Karpas-422 (cell line): Measurements from ENCODE around the gene ADK. TPM values are rescaled to one million over a fixed set of nuclear protein-coding genes. Genes with fewer than 3 reads are reported as not detected.
A peak's percentile ranks its signal among the peaks of the same experiment; 100 is the strongest.
"Not testable (repeated sequence)": the region's sequence is repeated elsewhere in the genome, so short reads cannot be mapped to it uniquely, and the experiment has no call there.

Experiments
- DNase-seq: peaks from one replicate; pipeline ENCODE4 v3.0.0-alpha.2; 2015
- H2AFZ ChIP-seq: fragments of 200-600 bp; sonication (generic); 2 replicates; pipeline ENCODE4 v1.6.1; 2014; ENCODE audit warnings: antibody characterized with exemption, low read length, mixed read lengths
- H3K27ac ChIP-seq: fragments of 200-600 bp; sonication (generic); 2 replicates; pipeline ENCODE4 v1.5.1; 2014; ENCODE audit warnings: mild to moderate bottlenecking, low read length, moderate library complexity
- H3K27me3 ChIP-seq: fragments of 200-600 bp; sonication (generic); 2 replicates; pipeline ENCODE4 v1.6.1; 2014; ENCODE audit warnings: low read length, mixed read lengths
- H3K36me3 ChIP-seq: fragments of 200-600 bp; sonication (generic); 2 replicates; pipeline ENCODE4 v1.6.1; 2014; ENCODE audit warnings: low read length, mixed read lengths; ENCODE audit not compliant: insufficient read depth
- H3K4me1 ChIP-seq: fragments of 200-600 bp; sonication (generic); 2 replicates; pipeline ENCODE4 v1.6.1; 2014; ENCODE audit warnings: mild to moderate bottlenecking, low read length, mixed read lengths
- H3K4me2 ChIP-seq: fragments of 200-600 bp; sonication (generic); 2 replicates; pipeline ENCODE4 v1.6.1; 2014; ENCODE audit warnings: low read length, low read depth, mild to moderate bottlenecking; ENCODE audit not compliant: poor library complexity, severe bottlenecking
- H3K4me3 ChIP-seq: fragments of 200-600 bp; sonication (generic); 2 replicates; pipeline ENCODE4 v1.5.1; 2014; ENCODE audit warnings: mild to moderate bottlenecking, antibody characterized with exemption, low read length, mixed read lengths
- H3K79me2 ChIP-seq: fragments of 200-600 bp; sonication (generic); 2 replicates; pipeline ENCODE4 v1.6.1; 2014; ENCODE audit warnings: mild to moderate bottlenecking, low read length, mixed read lengths
- H3K9ac ChIP-seq: fragments of 200-600 bp; sonication (generic); 2 replicates; pipeline ENCODE4 v1.6.0; 2014; ENCODE audit warnings: low read length
- H3K9me2 ChIP-seq: fragments of 200-600 bp; sonication (generic), shearing (Covaris generic); replicated peaks from 2 replicates; pipeline ENCODE4 v1.6.0; 2014; ENCODE audit warnings: mild to moderate bottlenecking, low read length, moderate library complexity; ENCODE audit not compliant: insufficient read depth
- H3K9me3 ChIP-seq: fragments of 300-700, 200-600 bp; sonication (generic); 2 replicates; pipeline ENCODE4 v1.6.1; 2014; ENCODE audit warnings: low read length, mixed read lengths
- H4K20me1 ChIP-seq: fragments of 200-600 bp; sonication (generic); 2 replicates; pipeline ENCODE4 v1.6.1; 2014; ENCODE audit warnings: mild to moderate bottlenecking, antibody characterized with exemption, low read length, low read depth; ENCODE audit not compliant: insufficient read depth
- total RNA-seq: library from RNA; depleted of rRNA; stranded (reverse); fragments of >200 nt; shearing (Covaris generic); gene quantifications from 2 replicates; pipeline ENCODE4 v1.2.3, GENCODE V29; 2014; ENCODE audit warnings: low replicate concordance

Gene ADK
- total RNA-seq, 1 experiment from 2014 or later, result 41.4 TPM

- no peak overlapping the region for H3K4me2 ChIP-seq
- DNase-seq, result no peak
- no peaks in the 10 kb centered on the region for H3K27me3 ChIP-seq
- no peaks in the 10 kb centered on the region for H4K20me1 ChIP-seq
- H2AFZ ChIP-seq, result no peak overlapping the region
- no peaks in the 10 kb centered on the region for H3K9me2 ChIP-seq
- H3K4me1 ChIP-seq, result peaks cover 7% of the 10 kb centered on the region
- no peaks in the 10 kb centered on the region for H3K36me3 ChIP-seq
- peaks cover 24% of the 10 kb centered on the region for H3K79me2 ChIP-seq
- no peak overlapping the region for H3K4me3 ChIP-seq
- no peaks in the 10 kb centered on the region for H3K9me3 ChIP-seq
- H3K9ac ChIP-seq, result no peak overlapping the region
- H3K27ac ChIP-seq, result no peak overlapping the region
Measured at GRCh38 chr10:74453169-74453568, 302.1 kb downstream of the ADK start.

DNA sequence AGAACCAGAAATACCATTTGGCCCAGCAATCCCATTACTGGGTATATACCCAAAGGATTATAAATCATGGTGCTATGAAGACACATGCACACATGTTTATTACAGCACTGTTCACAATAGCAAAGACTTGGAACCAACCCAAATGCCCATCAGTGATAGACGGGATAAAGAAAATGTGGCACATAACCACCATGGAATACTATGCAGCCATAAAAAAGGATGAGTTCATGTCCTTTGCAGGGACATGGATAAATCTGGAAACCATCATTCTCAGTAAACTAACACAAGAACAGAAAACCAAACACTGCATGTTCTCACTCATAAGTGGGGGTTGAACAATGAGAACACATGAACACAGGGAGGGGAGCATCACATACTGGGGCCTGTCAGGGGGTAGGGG lies 306.5 kb downstream of the ADK start:
- H3K4me2 ChIP-seq, DNase-seq, H2AFZ ChIP-seq, H3K4me3 ChIP-seq, H3K27me3 ChIP-seq, H3K27ac ChIP-seq, H3K9ac ChIP-seq, H4K20me1 ChIP-seq, H3K36me3 ChIP-seq, H3K9me2 ChIP-seq, H3K9me3 ChIP-seq: not testable (repeated sequence)
- H3K79me2 ChIP-seq, result peaks cover 22% of the 10 kb centered on the region
- H3K4me1 ChIP-seq, result peaks cover 14% of the 10 kb centered on the region

DNA sequence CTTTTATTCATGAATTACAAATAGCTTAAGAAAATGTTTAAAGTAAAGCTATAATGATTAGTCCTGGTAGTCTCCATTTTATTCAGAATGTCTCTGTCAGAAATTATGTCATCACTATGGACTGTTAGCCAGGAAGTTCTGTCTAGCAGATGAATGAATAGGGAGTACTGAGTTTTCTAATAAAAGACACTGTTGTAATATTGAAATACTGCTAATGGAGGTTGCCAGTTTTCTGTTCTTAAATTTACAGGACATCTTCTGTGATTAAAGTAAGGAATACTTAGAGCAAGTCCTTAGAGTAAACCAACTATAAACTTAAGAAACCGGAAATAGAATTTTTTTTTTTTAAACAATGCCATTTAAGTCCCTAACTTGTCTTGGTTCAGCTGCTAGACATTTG lies 309.8 kb downstream of the ADK start:
- Histone ChIP-seq H3K4me1 (peaks cover 14% of the 10 kb centered on the region), H3K79me2 (peaks cover 16% of the 10 kb centered on the region), H3K9ac (no peak overlapping the region), H2AFZ (no peak overlapping the region), H4K20me1 (no peaks in the 10 kb centered on the region), H3K27ac (peak overlapping the region; percentile 9; the same call in 1 of the 2 replicates), H3K36me3 (no peaks in the 10 kb centered on the region), H3K4me2 (peak overlapping the region; percentile 11), H3K27me3 (no peaks in the 10 kb centered on the region), H3K9me2 (no peaks in the 10 kb centered on the region), H3K9me3 (no peaks in the 10 kb centered on the region), H3K4me3 (no peak overlapping the region)
- DNase-seq, result no peak

- Histone ChIP-seq H3K4me3 (no peak overlapping the region), H3K27ac (no peak overlapping the region), H3K4me2 (no peak overlapping the region), H2AFZ (no peak overlapping the region), H3K36me3 (no peaks in the 10 kb centered on the region), H4K20me1 (no peaks in the 10 kb centered on the region), H3K27me3 (no peaks in the 10 kb centered on the region), H3K9me2 (no peaks in the 10 kb centered on the region), H3K79me2 (peaks cover 25% of the 10 kb centered on the region), H3K4me1 (no peaks in the 10 kb centered on the region), H3K9ac (no peak overlapping the region), H3K9me3 (no peaks in the 10 kb centered on the region)
- no peak for DNase-seq
Measured at GRCh38 chr10:74474022-74474713, 323.1 kb downstream of the ADK start.

GRCh38 chr10:74476162-74476706 lies 325.2 kb downstream of the ADK start:
- H2AFZ ChIP-seq, H3K9me2 ChIP-seq, H3K27me3 ChIP-seq, H4K20me1 ChIP-seq, H3K4me3 ChIP-seq, H3K9ac ChIP-seq, H3K9me3 ChIP-seq, H3K4me2 ChIP-seq, H3K36me3 ChIP-seq, DNase-seq, H3K4me1 ChIP-seq, H3K27ac ChIP-seq: not testable (repeated sequence)
- H3K79me2 ChIP-seq, result peaks cover 21% of the 10 kb centered on the region

GRCh38 chr10:74480778-74481177 lies 329.8 kb downstream of the ADK start:
- H4K20me1 ChIP-seq, result no peaks in the 10 kb centered on the region
- peaks cover 13% of the 10 kb centered on the region for H3K4me1 ChIP-seq
- H3K9me3 ChIP-seq, result no peaks in the 10 kb centered on the region
- H3K9ac ChIP-seq, result no peak overlapping the region
- no peak overlapping the region for H3K27ac ChIP-seq
- no peak for DNase-seq
- no peak overlapping the region for H2AFZ ChIP-seq
- no peak overlapping the region for H3K4me2 ChIP-seq
- no peak overlapping the region for H3K4me3 ChIP-seq
- no peaks in the 10 kb centered on the region for H3K27me3 ChIP-seq
- H3K9me2 ChIP-seq, result no peaks in the 10 kb centered on the region
- H3K79me2 ChIP-seq, result 0 out of 2 replicates have a peak, but pooled peaks cover 7% of the 10 kb centered on the region
- no peaks in the 10 kb centered on the region for H3K36me3 ChIP-seq

GRCh38 chr10:74483356-74483755 lies 332.3 kb downstream of the ADK start:
- Histone ChIP-seq H4K20me1 (no peaks in the 10 kb centered on the region), H3K4me1 (peaks cover 13% of the 10 kb centered on the region), H3K27ac (no peak overlapping the region), H3K9me2 (no peaks in the 10 kb centered on the region), H3K36me3 (no peaks in the 10 kb centered on the region), H2AFZ (no peak overlapping the region), H3K4me2 (no peak overlapping the region), H3K27me3 (no peaks in the 10 kb centered on the region), H3K9ac (no peak overlapping the region), H3K79me2 (peaks cover 6% of the 10 kb centered on the region; the same call in 1 of the 2 replicates), H3K4me3 (no peak overlapping the region), H3K9me3 (no peaks in the 10 kb centered on the region)
- DNase-seq, result no peak

DNA sequence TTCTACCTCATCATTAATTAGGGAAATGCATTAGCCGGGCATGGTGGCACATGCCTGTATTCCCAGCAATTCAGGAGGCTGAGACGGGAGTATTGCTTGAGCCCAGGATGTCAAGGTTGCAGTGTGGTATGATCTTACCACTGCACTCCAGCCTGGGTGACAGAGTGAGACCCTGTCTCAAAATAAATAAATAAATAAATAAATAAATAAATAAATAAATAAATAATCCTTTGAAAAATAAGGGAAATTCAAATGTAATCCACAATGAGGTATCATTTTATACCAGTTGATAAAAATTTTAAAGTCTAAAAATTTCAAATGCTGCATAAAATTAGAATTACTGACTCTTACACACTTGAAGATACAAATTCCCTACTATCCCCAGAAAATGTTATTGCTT lies 334.3 kb downstream of the ADK start:
- Histone ChIP-seq H3K9me2 (no peaks in the 10 kb centered on the region), H3K9me3 (no peaks in the 10 kb centered on the region), H3K79me2 (peaks cover 6% of the 10 kb centered on the region; the same call in 1 of the 2 replicates), H2AFZ (no peak overlapping the region), H3K4me2 (no peak overlapping the region), H4K20me1 (no peaks in the 10 kb centered on the region), H3K27me3 (no peaks in the 10 kb centered on the region), H3K27ac (no peak overlapping the region), H3K4me3 (no peak overlapping the region), H3K9ac (no peak overlapping the region), H3K4me1 (peaks cover 13% of the 10 kb centered on the region), H3K36me3 (no peaks in the 10 kb centered on the region)
- no peak for DNase-seq
